LNCaP clone FGC (cell line): ENCODE data around the gene HSCB.
"Not testable (repeated sequence)": the region's sequence is repeated elsewhere in the genome, so short reads cannot be mapped to it uniquely, and the experiment has no call there.

Source experiments
- DNase-seq: peaks from one replicate; pipeline ENCODE4 v3.0.0-alpha.2; 2011; ENCODE audit warnings: low read depth
- H3K4me3 ChIP-seq: 2 replicates; pipeline ENCODE4 v1.5.1; 2011; ENCODE audit warnings: mild to moderate bottlenecking, low read depth, low read length, control low read depth
- TF ChIP-seq, protein P1 (sequence below): IDR thresholded peaks from 2 replicates; pipeline ENCODE4 v1.5.1; 2012; ENCODE audit warnings: mild to moderate bottlenecking; ENCODE audit not compliant: control insufficient read depth, insufficient read depth; ENCODE audit errors: extremely low read depth

Gene HSCB

DNA sequence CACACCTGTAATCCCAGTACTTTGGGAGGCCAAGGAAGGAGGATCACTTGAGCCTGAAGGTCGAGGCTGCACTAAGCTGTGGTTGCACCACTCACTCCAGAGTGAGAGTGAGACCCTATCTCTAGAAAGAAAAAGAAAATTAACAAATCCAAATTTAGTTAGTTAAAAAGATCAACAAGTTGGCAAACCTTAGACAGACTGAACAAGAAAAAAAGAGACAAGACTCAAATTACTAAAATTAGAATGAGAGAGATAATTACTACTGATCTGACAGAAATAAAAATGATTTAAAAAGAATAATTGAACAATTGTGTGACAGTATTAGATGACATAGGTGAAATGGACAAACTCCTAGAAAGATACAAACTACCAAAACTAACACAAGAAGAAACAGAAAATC, 13.8 kb upstream of the HSCB start:
- no peak for DNase-seq
- no peak overlapping the region for H3K4me3 ChIP-seq
- TF ChIP-seq, protein P1, sequence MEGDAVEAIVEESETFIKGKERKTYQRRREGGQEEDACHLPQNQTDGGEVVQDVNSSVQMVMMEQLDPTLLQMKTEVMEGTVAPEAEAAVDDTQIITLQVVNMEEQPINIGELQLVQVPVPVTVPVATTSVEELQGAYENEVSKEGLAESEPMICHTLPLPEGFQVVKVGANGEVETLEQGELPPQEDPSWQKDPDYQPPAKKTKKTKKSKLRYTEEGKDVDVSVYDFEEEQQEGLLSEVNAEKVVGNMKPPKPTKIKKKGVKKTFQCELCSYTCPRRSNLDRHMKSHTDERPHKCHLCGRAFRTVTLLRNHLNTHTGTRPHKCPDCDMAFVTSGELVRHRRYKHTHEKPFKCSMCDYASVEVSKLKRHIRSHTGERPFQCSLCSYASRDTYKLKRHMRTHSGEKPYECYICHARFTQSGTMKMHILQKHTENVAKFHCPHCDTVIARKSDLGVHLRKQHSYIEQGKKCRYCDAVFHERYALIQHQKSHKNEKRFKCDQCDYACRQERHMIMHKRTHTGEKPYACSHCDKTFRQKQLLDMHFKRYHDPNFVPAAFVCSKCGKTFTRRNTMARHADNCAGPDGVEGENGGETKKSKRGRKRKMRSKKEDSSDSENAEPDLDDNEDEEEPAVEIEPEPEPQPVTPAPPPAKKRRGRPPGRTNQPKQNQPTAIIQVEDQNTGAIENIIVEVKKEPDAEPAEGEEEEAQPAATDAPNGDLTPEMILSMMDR: no peak

DNA sequence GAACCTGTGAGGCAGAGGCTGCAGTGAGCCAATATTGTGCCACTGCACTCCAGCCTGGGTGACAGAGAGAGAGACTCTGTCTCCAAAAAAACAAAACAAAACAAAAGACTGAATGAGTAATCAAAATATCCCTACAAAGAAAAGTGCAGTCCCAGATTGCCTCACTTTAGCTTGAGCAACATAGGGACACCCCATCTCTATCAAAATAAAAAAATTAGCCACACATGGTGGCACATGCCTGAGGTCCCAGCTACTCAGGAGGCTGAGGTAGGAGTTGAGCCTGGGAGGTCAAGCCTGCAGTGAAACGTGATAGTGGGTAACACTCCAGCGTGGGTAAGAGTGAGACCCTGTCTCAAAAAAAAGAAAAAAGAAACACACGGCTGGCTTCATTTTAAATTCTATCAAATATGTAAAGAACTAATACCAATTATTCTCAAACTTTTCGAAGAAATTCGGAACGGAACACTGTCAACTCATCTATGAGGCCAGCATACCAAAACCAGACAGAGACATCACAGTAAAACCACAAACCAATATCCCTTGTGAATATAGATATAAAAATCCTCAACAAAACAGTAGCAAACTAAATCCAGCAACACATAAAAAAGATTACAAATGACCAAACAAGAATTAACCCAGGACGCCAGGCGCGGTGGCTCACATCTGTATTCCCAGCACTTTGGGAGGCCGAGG, 13.1 kb upstream of the HSCB start:
- DNase-seq: no peak
- no peak overlapping the region for H3K4me3 ChIP-seq

DNA sequence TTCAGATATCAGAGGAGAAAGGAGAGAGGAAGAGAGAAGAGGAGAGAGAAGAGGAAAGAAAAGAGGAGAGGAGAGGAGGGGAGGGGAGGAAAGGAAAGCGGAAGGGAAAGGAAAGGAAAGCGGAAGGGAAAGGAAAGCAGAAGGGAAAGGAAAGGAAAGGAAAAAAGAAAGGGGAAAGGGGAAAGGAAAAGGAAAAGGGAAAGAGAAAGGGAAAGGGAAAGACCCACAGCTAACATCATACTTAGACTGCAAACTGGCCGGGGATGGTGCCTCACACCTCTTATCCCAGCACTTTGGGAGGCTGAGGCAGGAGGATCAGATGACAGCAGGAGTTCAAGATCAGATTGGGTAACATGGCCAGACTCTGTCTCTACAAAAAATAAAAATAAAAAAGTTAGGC, 11.7 kb upstream of the HSCB start:
- TF ChIP-seq, protein P1: no peak
- DNase-seq: no peak
- no peak overlapping the region for H3K4me3 ChIP-seq

More for the DNA sequence above, 13.1 kb upstream of the HSCB start:
- TF ChIP-seq, protein P1: no peak

DNA sequence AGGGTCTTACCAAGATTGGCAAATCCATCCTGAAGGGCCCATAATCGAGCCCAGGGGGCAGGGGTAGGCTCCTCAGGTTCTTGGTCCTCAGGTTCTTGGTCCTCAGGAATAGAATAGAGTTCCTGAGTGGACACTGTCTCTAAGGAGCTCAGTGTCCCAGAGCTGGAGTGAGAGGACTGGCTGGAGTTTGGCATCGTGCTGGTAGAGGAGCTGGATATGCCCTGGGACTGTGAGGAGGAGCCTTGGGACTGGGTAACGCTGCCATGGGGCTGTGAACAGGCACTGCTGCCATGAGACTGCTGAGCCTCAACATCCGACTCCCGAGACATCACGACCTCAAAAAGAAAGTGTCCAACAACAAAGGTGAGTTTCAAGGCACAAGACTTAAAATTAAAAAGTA, 7.4 kb upstream of the HSCB start:
- TF ChIP-seq, protein P1: no peak
- no peak overlapping the region for H3K4me3 ChIP-seq
- DNase-seq: no peak

DNA sequence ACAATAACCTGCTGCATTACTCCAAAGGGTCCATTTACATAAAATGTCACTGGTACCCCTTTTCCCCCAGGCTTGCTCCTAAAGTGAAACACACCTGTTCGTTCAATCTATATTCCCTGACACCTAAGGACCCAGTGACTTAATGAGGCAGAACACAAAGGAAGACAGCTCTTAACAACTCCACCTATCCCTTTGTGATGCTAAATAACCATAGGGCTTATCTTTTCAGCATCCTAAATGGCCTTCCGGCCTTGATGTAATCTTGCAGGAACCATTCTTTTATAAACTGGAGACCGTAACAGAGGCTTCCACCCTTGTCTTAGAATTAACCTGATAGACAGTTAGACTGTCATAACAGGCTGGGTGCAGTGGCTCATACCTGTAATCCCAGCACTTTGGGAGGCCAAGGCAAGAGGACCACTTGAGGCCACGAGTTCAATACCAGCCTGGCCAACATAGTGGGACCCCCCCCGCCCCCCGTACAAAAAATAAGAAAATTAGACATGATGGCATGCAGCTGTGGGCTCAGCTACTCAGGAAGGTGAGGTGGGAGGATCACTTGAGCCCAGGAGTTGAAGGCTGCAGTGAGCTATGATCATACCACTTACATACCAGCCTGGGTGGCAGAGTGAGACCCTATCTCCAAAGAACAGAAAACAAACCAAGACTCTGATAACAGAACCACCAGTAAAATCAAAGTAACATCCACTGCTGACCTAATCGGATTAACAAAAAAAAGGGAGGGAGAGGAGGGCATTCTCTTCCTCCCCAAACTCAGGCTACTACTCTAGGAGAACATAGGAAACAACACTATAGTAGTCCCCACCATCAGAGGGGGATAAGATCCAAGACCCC, 5.3 kb upstream of the HSCB start:
- TF ChIP-seq, protein P1: no peak
- H3K4me3 ChIP-seq: no peak overlapping the region
- DNase-seq: no peak

DNA sequence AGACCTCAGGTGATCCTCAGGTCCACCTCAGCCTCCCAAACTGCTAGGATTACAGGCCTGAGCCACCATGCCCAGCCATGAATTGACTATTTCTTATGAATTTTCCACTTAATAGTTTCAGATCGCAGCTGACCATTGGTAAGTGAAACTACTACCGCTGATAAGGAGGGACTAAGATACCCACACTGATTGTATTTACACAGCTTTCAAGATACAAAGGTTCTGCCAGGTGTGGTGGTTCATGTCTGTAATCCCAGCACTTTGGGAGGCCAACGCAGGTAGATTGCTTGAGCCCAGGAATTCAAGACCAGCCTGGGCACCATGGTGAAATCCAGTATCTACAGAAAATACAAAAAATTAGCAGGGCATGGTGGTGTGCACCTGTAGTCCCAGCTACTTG, 4.1 kb upstream of the HSCB start:
- DNase-seq: no peak
- TF ChIP-seq, protein P1: no peak
- H3K4me3 ChIP-seq: no peak overlapping the region

DNA sequence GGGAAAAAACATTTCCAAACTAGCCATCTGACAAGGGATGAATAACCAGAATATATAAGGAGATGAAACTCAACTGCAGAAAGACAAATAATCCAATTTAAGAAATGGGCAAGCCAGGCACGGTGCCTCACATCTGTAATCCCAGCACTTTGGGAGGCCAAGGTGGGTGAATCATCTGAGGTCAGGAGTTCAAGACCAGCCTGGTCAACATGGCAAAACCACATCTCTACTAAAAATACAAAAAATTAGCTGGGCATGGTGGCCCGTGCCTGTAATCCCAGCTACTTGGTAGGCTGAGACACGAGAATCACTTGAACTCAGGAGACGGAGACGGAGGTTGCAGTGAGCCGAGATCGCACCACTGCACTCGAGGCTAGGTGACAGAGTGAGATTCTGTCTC, 3.0 kb upstream of the HSCB start:
- DNase-seq, H3K4me3 ChIP-seq: not testable (repeated sequence)
